8988T (cell line): ENCODE data around the gene PRPSAP1.
"Not testable (repeated sequence)": the region's sequence is repeated elsewhere in the genome, so short reads cannot be mapped to it uniquely, and the experiment has no call there.

ENCODE experiments used
- DNase-seq: peaks from one replicate; pipeline ENCODE4 v3.0.0; 2011

Gene PRPSAP1

GRCh38 chr17:76276461-76277299 lies 77.0 kb downstream of the PRPSAP1 start:
- no peak for DNase-seq

GRCh38 chr17:76276069-76276431 lies 77.7 kb downstream of the PRPSAP1 start:
- DNase-seq = no peak

GRCh38 chr17:76275382-76276068 lies 78.2 kb downstream of the PRPSAP1 start:
- no peak for DNase-seq

GRCh38 chr17:76274112-76274956 lies 79.4 kb downstream of the PRPSAP1 start:
- DNase-seq = no peak

- no peak for DNase-seq
Observed at GRCh38 chr17:76273445-76274111, 80.1 kb downstream of the PRPSAP1 start.

GRCh38 chr17:76272541-76273444 lies 80.9 kb downstream of the PRPSAP1 start:
- DNase-seq = no peak

GRCh38 chr17:76271669-76272540 lies 81.8 kb downstream of the PRPSAP1 start:
- no peak for DNase-seq

- no peak for DNase-seq
Observed at GRCh38 chr17:76270770-76271668, 82.7 kb downstream of the PRPSAP1 start.

- no peak for DNase-seq
Observed at GRCh38 chr17:76270127-76270592, 83.6 kb downstream of the PRPSAP1 start.

GRCh38 chr17:76268991-76269981 lies 84.4 kb downstream of the PRPSAP1 start:
- DNase-seq = no peak

GRCh38 chr17:76268015-76268749 lies 85.5 kb downstream of the PRPSAP1 start:
- no peak for DNase-seq

- not testable (repeated sequence) for DNase-seq
Observed at GRCh38 chr17:76267581-76268001, 86.1 kb downstream of the PRPSAP1 start.

GRCh38 chr17:76267051-76267576 lies 86.6 kb downstream of the PRPSAP1 start:
- DNase-seq = no peak

- DNase-seq = no peak
Observed at GRCh38 chr17:76266244-76266938, 87.3 kb downstream of the PRPSAP1 start.

- no peak for DNase-seq
Observed at GRCh38 chr17:76265624-76266243, 88.0 kb downstream of the PRPSAP1 start.
